Endothelial cell of umbilical vein (primary cell): ENCODE measurements around the gene PPEF2. TPM values are rescaled to one million over a fixed set of nuclear protein-coding genes. Genes with fewer than 3 reads are reported as not detected.

Source experiments
- BruUV-seq: library from RNA; stranded (reverse); fragments of 400-500 nt; replicated peaks from 2 replicates; lab custom pipeline; 2021; lab: Mats Ljungman, UMichigan
- CTCF ChIA-PET: fragments of 300-600, 350-600 bp; sonication (Branson Sonifier 250); formaldehyde crosslinking; loops from one replicate; lab custom pipeline; 2021; ENCODE audit warnings: antibody characterized with exemption, inconsistent platforms; lab: Charles Lee
- POLR2A ChIA-PET: fragments of 300-600, 350-600 bp; sonication (Branson Sonifier 250); formaldehyde crosslinking; loops from one replicate; lab custom pipeline; 2021; ENCODE audit warnings: antibody characterized with exemption, inconsistent platforms; lab: Charles Lee
- DNase-seq: peaks from one replicate; pipeline ENCODE4 v3.0.0-alpha.2; 2011; ENCODE audit warnings: low read depth, low spot score
- FAIRE-seq: peaks from 2 replicates; lab custom pipeline; 2011; peaks lifted over from hg19 to GRCh38; lab: Jason Lieb, UNC
- H2AFZ ChIP-seq: 2 replicates; pipeline ENCODE4 v1.6.0; 2012; ENCODE audit warnings: low read depth, low read length, control low read depth, inconsistent platforms
- H3K27ac ChIP-seq: 2 replicates; pipeline ENCODE4 v1.5.1; 2011; ENCODE audit warnings: low read depth, mild to moderate bottlenecking, control low read depth, low read length, moderate library complexity; ENCODE audit not compliant: insufficient read depth
- H3K27me3 ChIP-seq, 2 experiments: 2 replicates each; pipeline versions ENCODE4 v1.6.0 to v1.6.1; 2011; ENCODE audit warnings: low read length in 2 of 2, mixed read lengths in 1 of 2; ENCODE audit not compliant: control insufficient read depth in 2 of 2, insufficient read depth in 2 of 2
- H3K36me3 ChIP-seq, 2 experiments: 2 replicates in 1 of 2; 3 replicates in 1 of 2; pipeline ENCODE4 v1.5.1; 2011; ENCODE audit warnings: low read length in 2 of 2, mild to moderate bottlenecking in 1 of 2, moderate library complexity in 1 of 2; ENCODE audit not compliant: control insufficient read depth in 2 of 2, insufficient read depth in 2 of 2; ENCODE audit errors: extremely low read depth in 1 of 2
- H3K4me1 ChIP-seq: 3 replicates; pipeline ENCODE4 v1.5.1; 2011; ENCODE audit warnings: mild to moderate bottlenecking, low read length; ENCODE audit not compliant: control insufficient read depth, insufficient read depth; ENCODE audit errors: extremely low read depth
- H3K4me2 ChIP-seq: 2 replicates; pipeline ENCODE4 v1.6.1; 2011; ENCODE audit warnings: low read length, control low read depth, mixed read lengths; ENCODE audit not compliant: insufficient read depth
- H3K4me3 ChIP-seq, 3 experiments: fragments of 200-600 bp in 1 of 3; sonication (generic), shearing (Covaris generic) in 1 of 3; replicated peaks in 1 of 3; 2 replicates each; pipeline ENCODE4 v1.5.1; 2011 to 2016; ENCODE audit warnings: control low read depth in 3 of 3, low read length in 3 of 3, mild to moderate bottlenecking in 2 of 3, inconsistent platforms in 1 of 3, low read depth in 1 of 3, moderate library complexity in 1 of 3; ENCODE audit not compliant: insufficient read depth in 1 of 3
- H3K79me2 ChIP-seq: 2 replicates; pipeline ENCODE4 v1.6.0; 2012; ENCODE audit warnings: low read length, inconsistent platforms; ENCODE audit not compliant: control insufficient read depth, insufficient read depth
- H3K9ac ChIP-seq: replicated peaks from 2 replicates; pipeline ENCODE3; 2011; ENCODE audit warnings: low read length, control low read depth; ENCODE audit not compliant: insufficient read depth; ENCODE audit errors: extremely low read depth
- H3K9me1 ChIP-seq: replicated peaks from 3 replicates; pipeline ENCODE4 v1.6.0; 2011; ENCODE audit warnings: mild to moderate bottlenecking, low read length; ENCODE audit not compliant: control insufficient read depth, insufficient read depth; ENCODE audit errors: extremely low read depth
- H3K9me3 ChIP-seq: replicated peaks from 2 replicates; pipeline ENCODE4 v1.5.1; 2012; ENCODE audit warnings: low read length, inconsistent platforms; ENCODE audit not compliant: control insufficient read depth, insufficient read depth
- H4K20me1 ChIP-seq: replicated peaks from 2 replicates; pipeline ENCODE3; 2011; ENCODE audit warnings: mild to moderate bottlenecking, low read length; ENCODE audit not compliant: control insufficient read depth, insufficient read depth; ENCODE audit errors: extremely low read depth
- EZH2 ChIP-seq: IDR thresholded peaks from 2 replicates; pipeline ENCODE4 v1.6.1; 2012; ENCODE audit warnings: borderline replicate concordance, low read depth, mild to moderate bottlenecking, moderate library complexity, low read length, inconsistent platforms; ENCODE audit not compliant: severe bottlenecking
- FOS ChIP-seq: IDR thresholded peaks from 2 replicates; pipeline ENCODE4 v1.6.1; 2011; ENCODE audit warnings: mild to moderate bottlenecking, low read length, moderate library complexity, borderline replicate concordance; ENCODE audit not compliant: insufficient read depth
- JUN ChIP-seq: IDR thresholded peaks from 2 replicates; pipeline ENCODE4 v1.6.1; 2011; ENCODE audit warnings: borderline replicate concordance, low read depth; ENCODE audit not compliant: insufficient read length, insufficient read depth
- MAX ChIP-seq: IDR thresholded peaks from 2 replicates; pipeline ENCODE4 v1.6.1; 2011; ENCODE audit not compliant: insufficient read depth, insufficient read length
- POLR2A ChIP-seq: IDR thresholded peaks from 2 replicates; pipeline ENCODE4 v1.6.1; 2012; ENCODE audit warnings: low read depth, mild to moderate bottlenecking, control low read depth, low read length
- POLR2AphosphoS5 ChIP-seq: IDR thresholded peaks from 2 replicates; pipeline ENCODE4 v1.6.1; 2012; ENCODE audit warnings: low read depth, mild to moderate bottlenecking, control low read depth, low read length, moderate library complexity; ENCODE audit not compliant: insufficient read depth
- dilution Hi-C: fragments of 300-500 bp; cut with MboI; formaldehyde crosslinking; loops from one replicate; pipeline ENCODE4 v1.15.0; 2019; ENCODE audit warnings: low sequenced_read_pairs; ENCODE audit not compliant: extremely low pct_ligation_motif_present
- intact Hi-C: fragments of 100-400 bp; cut with micrococcal nuclease; formaldehyde crosslinking; loops from one replicate; pipeline ENCODE4 v1.10.0; 2022
- polyA plus RNA-seq, 4 experiments: library from polyadenylated mRNA; depleted of rRNA in 3 of 4; stranded (reverse) in 3 of 4; unstranded in 1 of 4; fragments of >200 nt; gene quantifications; 2 replicates each; pipeline versions ENCODE4 v1.2.1 to v1.2.3, GENCODE V29; 2011 to 2012; ENCODE audit warnings: missing spikeins in 1 of 4
- total RNA-seq: library from RNA; stranded (reverse); gene quantifications from 2 replicates; pipeline ENCODE4 v1.2.3, GENCODE V29; 2021

PPEF2 gene
- total and polyA plus RNA-seq, 2 donors (not counting 3 experiments of a cell fraction or from before 2014, with no cell fraction given): 0.23 TPM; not detected in 1

- H3K9me1 ChIP-seq: no peaks in the 10 kb centered on the region
- no peaks in the 10 kb centered on the region for H3K79me2 ChIP-seq
- no peaks in the 10 kb centered on the region for H3K36me3 ChIP-seq
- no peaks in the 10 kb centered on the region for H4K20me1 ChIP-seq
- ChIA-PET CTCF (interaction anchor here (0.7 to 1.6 kb wide), 2 partner anchors 14 to 33 kb away, joined by 3 to 12 read pairs; no protein-coding TSS in a partner anchor), POLR2A (no interaction called here)
- intact Hi-C loops: no loop called here
- peaks cover 2% of the 10 kb centered on the region for H3K4me1 ChIP-seq
- H3K27ac ChIP-seq: no peak overlapping the region
- no peak for TF ChIP-seq POLR2A
- TF ChIP-seq JUN: no peak
- no peak for TF ChIP-seq POLR2AphosphoS5
- no TSS peak for BruUV-seq
- peaks cover 2% of the 10 kb centered on the region in 2 experiments for H3K27me3 ChIP-seq
- no peak overlapping the region for H3K9ac ChIP-seq
- DNase-seq (no peak), FAIRE-seq (no peak)
- H3K4me3 ChIP-seq: no peak overlapping the region
- dilution Hi-C loops: no loop called here
- H3K9me3 ChIP-seq: no peaks in the 10 kb centered on the region
- H2AFZ ChIP-seq: no peak overlapping the region
- H3K4me2 ChIP-seq: no peak overlapping the region
These were observed 20.8 kb downstream of the PPEF2 start for GRCh38 chr4:75881476-75881875.

DNA sequence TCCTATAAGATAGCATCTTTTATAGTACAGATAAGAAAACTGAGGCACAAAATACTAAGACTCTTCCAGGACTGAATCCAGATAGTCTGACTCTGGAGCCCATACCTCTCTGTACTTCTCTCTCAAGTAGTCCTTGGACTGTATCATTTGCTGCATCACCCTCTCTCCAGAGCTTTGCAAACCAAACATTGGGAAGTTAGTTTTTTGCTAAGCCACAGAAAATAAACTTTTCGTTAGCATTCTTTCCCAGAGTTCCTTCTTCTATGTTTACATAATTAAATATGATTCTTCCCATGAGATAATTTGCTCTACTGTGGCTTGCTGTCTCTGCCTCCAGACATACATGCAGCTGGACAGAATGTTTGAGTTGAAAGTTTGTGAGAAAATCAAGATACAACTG is 22.0 kb downstream of the PPEF2 start:
- Histone ChIP-seq H2AFZ (no peak overlapping the region), H3K9me1 (no peaks in the 10 kb centered on the region), H4K20me1 (no peaks in the 10 kb centered on the region), H3K4me3 (no peak overlapping the region), H3K4me1 (peaks cover 2% of the 10 kb centered on the region), H3K27ac (no peak overlapping the region), H3K9me3 (no peaks in the 10 kb centered on the region), H3K4me2 (no peak overlapping the region), H3K36me3 (no peaks in the 10 kb centered on the region), H3K9ac (no peak overlapping the region), H3K27me3 (peaks cover 2% of the 10 kb centered on the region in 2 experiments), H3K79me2 (no peaks in the 10 kb centered on the region)
- CTCF ChIA-PET: interaction anchor here (3.3 kb wide), 1 partner anchor 16 kb away, joined by 13 read pairs; no protein-coding TSS in a partner anchor
- BruUV-seq: no TSS peak
- FAIRE-seq: no peak
- intact Hi-C loops (no loop called here), dilution Hi-C loops (no loop called here)
- no peak for DNase-seq
- TF ChIP-seq MAX (no peak), FOS (no peak), EZH2 (no peak)
- POLR2A ChIA-PET: no interaction called here
